Fibroblast of lung (primary cell): Measurements from ENCODE around the gene TRIM46. TPM values are rescaled to one million over a fixed set of nuclear protein-coding genes. Genes with fewer than 3 reads are reported as not detected.

Source experiments
- DNase-seq, 2 donors: peaks; one replicate each; pipeline versions ENCODE4 v3.0.0 to v3.0.0-alpha.2; 2010; ENCODE audit warnings: low read depth in 2 of 2
- H2AFZ ChIP-seq: 2 replicates; pipeline ENCODE4 v1.5.1; 2012; ENCODE audit warnings: low read length, control low read depth, inconsistent platforms
- H3K27ac ChIP-seq: 2 replicates; pipeline ENCODE4 v1.5.1; 2011; ENCODE audit warnings: low read length, control low read depth; ENCODE audit not compliant: insufficient read depth
- H3K27me3 ChIP-seq: 2 replicates; pipeline ENCODE4 v1.5.1; 2011; ENCODE audit warnings: mild to moderate bottlenecking, low read length; ENCODE audit not compliant: control insufficient read depth, insufficient read depth
- H3K36me3 ChIP-seq: 2 replicates; pipeline ENCODE4 v1.5.1; 2011; ENCODE audit warnings: low read length; ENCODE audit not compliant: control insufficient read depth, insufficient read depth
- H3K4me1 ChIP-seq: 2 replicates; pipeline ENCODE4 v1.5.1; 2011; ENCODE audit warnings: low read length; ENCODE audit not compliant: control insufficient read depth, insufficient read depth; ENCODE audit errors: extremely low read depth
- H3K4me2 ChIP-seq: 2 replicates; pipeline ENCODE4 v1.5.1; 2011; ENCODE audit warnings: low read length, control low read depth; ENCODE audit not compliant: insufficient read depth; ENCODE audit errors: extremely low read depth
- H3K4me3 ChIP-seq, 4 experiments: fragments of 200-600 bp in 1 of 4; sonication (generic) in 1 of 4; replicated peaks in 1 of 4; 2 replicates each; pipeline ENCODE4 v1.5.1; 2011 to 2016; ENCODE audit warnings: low read length in 4 of 4, low read depth in 3 of 4, mild to moderate bottlenecking in 3 of 4, control low read depth in 2 of 4, inconsistent platforms in 1 of 4, mixed read lengths in 1 of 4; ENCODE audit not compliant: insufficient read depth in 1 of 4; ENCODE audit errors: control extremely low read depth in 1 of 4
- H3K79me2 ChIP-seq: 2 replicates; pipeline ENCODE4 v1.5.1; 2012; ENCODE audit warnings: mild to moderate bottlenecking, low read length, inconsistent platforms; ENCODE audit not compliant: control insufficient read depth, insufficient read depth
- H3K9ac ChIP-seq: 2 replicates; pipeline ENCODE4 v1.5.1; 2011; ENCODE audit warnings: mild to moderate bottlenecking, low read length, control low read depth; ENCODE audit not compliant: insufficient read depth
- H3K9me3 ChIP-seq: 2 replicates; pipeline ENCODE4 v1.5.1; 2012; ENCODE audit warnings: low read depth, low read length; ENCODE audit not compliant: control insufficient read depth, insufficient read depth
- H4K20me1 ChIP-seq: 2 replicates; pipeline ENCODE4 v1.5.1; 2011; ENCODE audit warnings: low read length; ENCODE audit not compliant: control insufficient read depth, insufficient read depth; ENCODE audit errors: extremely low read depth
- CTCF ChIP-seq, 2 donors: IDR thresholded peaks in 1 of 2; conservative IDR thresholded peaks in 1 of 2; 1 replicate in 1 of 2; 2 replicates in 1 of 2; pipeline ENCODE4 v1.5.1; 2011 to 2012; ENCODE audit warnings: low read length in 2 of 2, control low read depth in 1 of 2, inconsistent platforms in 1 of 2, low read depth in 1 of 2, mild to moderate bottlenecking in 1 of 2
- EZH2 ChIP-seq: IDR thresholded peaks from 2 replicates; pipeline ENCODE4 v1.5.1; 2012; ENCODE audit warnings: low read length, control low read depth, mild to moderate bottlenecking; ENCODE audit errors: missing control alignments
- polyA plus RNA-seq, 2 donors: library from polyadenylated mRNA; depleted of rRNA in 1 of 2; stranded (reverse) in 1 of 2; unstranded in 1 of 2; fragments of >200 nt; gene quantifications; 2 replicates each; pipeline ENCODE4 v1.2.1, GENCODE V29; 2011 to 2012; ENCODE audit warnings: missing spikeins in 1 of 2
- total RNA-seq: library from RNA; depleted of rRNA; stranded (reverse); fragments of >200 nt; gene quantifications from 2 replicates; pipeline ENCODE4 v1.2.1, GENCODE V29; 2014

TRIM46 gene
- total and polyA plus RNA-seq, 2 donors (not counting 1 experiment from before 2014, with no cell fraction given): 1.9 to 4.0 TPM

GRCh38 chr1:155199792-155200191 lies 26.1 kb downstream of the TRIM46 start:
- Histone ChIP-seq H2AFZ (no peak overlapping the region), H3K9ac (no peak overlapping the region), H3K36me3 (peaks cover 29% of the 10 kb centered on the region), H3K4me3 (no peak overlapping the region), H3K27me3 (no peaks in the 10 kb centered on the region), H4K20me1 (no peaks in the 10 kb centered on the region), H3K27ac (no peak overlapping the region), H3K4me1 (peaks cover 7% of the 10 kb centered on the region), H3K4me2 (no peak overlapping the region), H3K79me2 (peaks cover 8% of the 10 kb centered on the region), H3K9me3 (no peaks in the 10 kb centered on the region)
- TF ChIP-seq EZH2 (no peak), CTCF (conservative IDR thresholded peaks at IDR 0.05 in 1 of 2, IDR thresholded peaks at IDR 0.05 in 1 of 2; ENCODE audit: low read depth in 1 of 2, low read length in 2 of 2) (no peak)
- DNase-seq: no peak

- Histone ChIP-seq H3K79me2 (peaks cover 4% of the 10 kb centered on the region), H3K4me3 (no peak overlapping the region), H3K4me2 (no peak overlapping the region), H3K9ac (no peak overlapping the region), H3K36me3 (peaks cover 29% of the 10 kb centered on the region), H3K9me3 (no peaks in the 10 kb centered on the region), H4K20me1 (no peaks in the 10 kb centered on the region), H3K27me3 (no peaks in the 10 kb centered on the region), H2AFZ (no peak overlapping the region), H3K4me1 (peaks cover 4% of the 10 kb centered on the region), H3K27ac (no peak overlapping the region)
- DNase-seq: no peak
- no peak for TF ChIP-seq CTCF (conservative IDR thresholded peaks at IDR 0.05 in 1 of 2, IDR thresholded peaks at IDR 0.05 in 1 of 2; ENCODE audit: low read depth in 1 of 2, low read length in 2 of 2)
- TF ChIP-seq EZH2: no peak
Measured at GRCh38 chr1:155200920-155201319, 27.3 kb downstream of the TRIM46 start.

GRCh38 chr1:155202198-155202597 lies 28.5 kb downstream of the TRIM46 start:
- H3K27ac ChIP-seq: no peak overlapping the region

More at GRCh38 chr1:155202198-155202597, 28.5 kb downstream of the TRIM46 start:
- DNase-seq: no peak
- Histone ChIP-seq H3K79me2 (no peaks in the 10 kb centered on the region), H3K4me1 (peaks cover 6% of the 10 kb centered on the region), H3K4me3 (no peak overlapping the region), H3K4me2 (no peak overlapping the region), H3K9me3 (no peaks in the 10 kb centered on the region), H4K20me1 (no peaks in the 10 kb centered on the region), H2AFZ (no peak overlapping the region), H3K27me3 (no peaks in the 10 kb centered on the region), H3K36me3 (peaks cover 22% of the 10 kb centered on the region), H3K9ac (no peak overlapping the region)
- TF ChIP-seq EZH2 (no peak), CTCF (conservative IDR thresholded peaks at IDR 0.05 in 1 of 2, IDR thresholded peaks at IDR 0.05 in 1 of 2; ENCODE audit: low read depth in 1 of 2, low read length in 2 of 2) (no peak)
